Measurements from ENCODE around the gene VEGFD.

DNA sequence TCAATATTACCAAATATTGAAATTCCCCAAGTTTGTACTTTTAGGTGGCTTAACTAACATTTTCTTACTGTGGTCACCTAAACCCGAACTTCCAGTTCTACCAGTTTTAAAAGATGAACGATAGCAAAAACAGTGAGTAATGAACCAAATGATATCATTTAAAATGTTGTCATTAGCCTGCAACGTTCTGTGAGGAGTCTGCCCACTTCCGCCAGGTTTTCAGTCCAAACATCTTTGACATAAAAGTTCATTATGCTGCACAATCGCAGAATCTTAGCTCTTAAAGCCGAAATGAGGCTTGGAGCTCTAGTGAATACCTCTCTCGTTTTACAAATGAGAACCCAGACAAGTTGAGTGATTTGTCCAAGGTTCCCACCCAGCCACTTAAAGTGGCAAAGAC, 49.7 kb downstream of the VEGFD start:
- TF ChIP-seq, protein P1, sequence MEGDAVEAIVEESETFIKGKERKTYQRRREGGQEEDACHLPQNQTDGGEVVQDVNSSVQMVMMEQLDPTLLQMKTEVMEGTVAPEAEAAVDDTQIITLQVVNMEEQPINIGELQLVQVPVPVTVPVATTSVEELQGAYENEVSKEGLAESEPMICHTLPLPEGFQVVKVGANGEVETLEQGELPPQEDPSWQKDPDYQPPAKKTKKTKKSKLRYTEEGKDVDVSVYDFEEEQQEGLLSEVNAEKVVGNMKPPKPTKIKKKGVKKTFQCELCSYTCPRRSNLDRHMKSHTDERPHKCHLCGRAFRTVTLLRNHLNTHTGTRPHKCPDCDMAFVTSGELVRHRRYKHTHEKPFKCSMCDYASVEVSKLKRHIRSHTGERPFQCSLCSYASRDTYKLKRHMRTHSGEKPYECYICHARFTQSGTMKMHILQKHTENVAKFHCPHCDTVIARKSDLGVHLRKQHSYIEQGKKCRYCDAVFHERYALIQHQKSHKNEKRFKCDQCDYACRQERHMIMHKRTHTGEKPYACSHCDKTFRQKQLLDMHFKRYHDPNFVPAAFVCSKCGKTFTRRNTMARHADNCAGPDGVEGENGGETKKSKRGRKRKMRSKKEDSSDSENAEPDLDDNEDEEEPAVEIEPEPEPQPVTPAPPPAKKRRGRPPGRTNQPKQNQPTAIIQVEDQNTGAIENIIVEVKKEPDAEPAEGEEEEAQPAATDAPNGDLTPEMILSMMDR (IDR thresholded peaks at IDR 0.05) = no peak
- TF ChIP-seq POLR2A (IDR thresholded peaks at IDR 0.05; ENCODE audit: low read length) (no peak), MAZ (IDR thresholded peaks at IDR 0.05; ENCODE audit: borderline replicate concordance, low read depth, low read length) (no peak)
- TF ChIP-seq, protein P2, sequence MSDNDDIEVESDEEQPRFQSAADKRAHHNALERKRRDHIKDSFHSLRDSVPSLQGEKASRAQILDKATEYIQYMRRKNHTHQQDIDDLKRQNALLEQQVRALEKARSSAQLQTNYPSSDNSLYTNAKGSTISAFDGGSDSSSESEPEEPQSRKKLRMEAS (IDR thresholded peaks at IDR 0.05) = no peak
